ENCODE measurements around the gene CARD11. TPM values are rescaled to one million over a fixed set of nuclear protein-coding genes. Genes with fewer than 3 reads are reported as not detected.

CARD11 gene
- 1 to 10 TPM in 1 of 4 donors, under 1 TPM in 3; 0.26 to 2.0 (median 0.70) TPM for total RNA-seq

DNA sequence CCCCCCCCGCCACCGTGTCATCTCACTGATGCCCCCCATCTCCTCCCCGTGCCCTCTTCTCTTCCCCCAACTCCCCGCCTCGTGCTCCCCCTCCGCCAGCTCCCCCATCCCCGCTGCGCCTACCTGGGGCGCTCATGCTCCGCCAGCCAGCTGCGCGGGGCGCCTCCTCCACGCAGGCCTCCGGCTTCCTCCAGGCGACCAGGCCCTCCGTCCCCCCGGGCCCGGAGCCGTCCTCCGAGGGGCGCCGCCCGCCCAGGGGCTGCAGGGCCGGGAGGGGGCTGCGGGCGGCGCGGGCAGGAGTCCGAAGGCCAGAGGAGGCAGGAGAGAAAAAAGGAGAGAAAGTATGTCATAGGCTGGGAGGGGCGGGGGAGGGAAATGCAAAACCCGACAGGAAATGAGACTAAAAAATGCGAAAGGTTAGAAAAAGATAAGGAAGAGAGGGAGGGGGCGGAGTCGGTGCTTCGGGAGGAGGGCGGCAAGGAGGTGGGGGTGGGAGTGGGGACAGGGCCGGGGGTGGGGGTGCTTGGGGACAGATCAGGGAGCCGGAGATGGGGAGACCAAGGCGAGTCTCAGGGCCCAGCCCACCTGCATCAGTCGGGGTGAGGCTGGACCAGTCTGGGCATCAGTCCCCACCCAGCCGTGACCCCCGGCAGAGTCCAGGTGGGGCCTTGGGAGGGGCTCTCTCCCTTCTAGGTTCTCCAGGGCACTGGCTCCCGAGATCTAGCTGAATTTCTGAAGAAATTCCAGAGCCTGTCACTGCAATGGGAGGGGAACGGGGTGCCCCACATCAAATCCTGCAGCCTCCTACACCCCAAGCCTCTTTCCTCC is at the start of gene CARD11:
Gene CARD11, minus strand, starts transcription at position 324 of the 828 bp plus-strand sequence. CDS start 85,361 bp downstream, outside the sequence.
- DNase-seq (ENCODE audit: extremely low spot score), result no peak
- Histone ChIP-seq H3K27ac (replicated peaks in 1 of 4) (no peak within 1 kb of the TSS), H3K4me1 (peaks cover 0 to 9% (median 6%) of the 10 kb centered on the region in 4 donors), H3K4me3 (peak within 1 kb of the TSS in 3 of 4 donors; percentile 32 to 37 (median 33)), H3K36me3 (no peaks in the 10 kb centered on the region), H3K9me3 (no peaks in the 10 kb centered on the region), H3K27me3 (peaks cover 0 to 46% (median 13%) of the 10 kb centered on the region in 4 donors)
- 8% methylated on average over 33 of the region's 45 CpGs for WGBS
- no peak for TF ChIP-seq POLR2A (IDR thresholded peaks at IDR 0.05; ENCODE audit: low read depth)
- intact Hi-C loops (cut with DNase I), result no loop called here

DNA sequence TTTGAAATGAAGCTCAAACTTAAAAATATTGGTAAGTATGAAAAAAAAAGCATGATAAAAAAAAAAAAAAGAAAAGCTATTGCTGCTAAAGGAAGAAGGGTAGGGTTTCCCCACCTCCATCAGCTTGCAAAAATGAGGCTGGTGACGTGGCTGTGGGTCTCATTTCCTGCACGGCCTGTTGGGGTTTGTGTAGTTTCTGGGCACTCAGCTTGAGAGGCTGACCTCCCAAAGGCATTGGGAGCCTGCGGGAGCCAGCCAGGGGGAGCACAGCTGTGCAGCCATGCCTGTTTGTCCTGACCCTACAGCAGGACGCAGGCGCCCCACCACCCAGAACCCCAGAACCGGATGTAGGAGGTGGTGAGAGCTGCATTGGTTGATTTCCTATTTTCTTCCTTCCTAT is 48.8 kb upstream of the CARD11 start:
- WGBS, result 53% methylated on average over 6 of the region's 6 CpGs
- TF ChIP-seq POLR2A (IDR thresholded peaks at IDR 0.05; ENCODE audit: low read depth) (no peak), EP300 (IDR thresholded peaks at IDR 0.05) (no peak), POLR2AphosphoS5 (IDR thresholded peaks at IDR 0.05) (no peak)
- TF ChIP-seq, protein P1, sequence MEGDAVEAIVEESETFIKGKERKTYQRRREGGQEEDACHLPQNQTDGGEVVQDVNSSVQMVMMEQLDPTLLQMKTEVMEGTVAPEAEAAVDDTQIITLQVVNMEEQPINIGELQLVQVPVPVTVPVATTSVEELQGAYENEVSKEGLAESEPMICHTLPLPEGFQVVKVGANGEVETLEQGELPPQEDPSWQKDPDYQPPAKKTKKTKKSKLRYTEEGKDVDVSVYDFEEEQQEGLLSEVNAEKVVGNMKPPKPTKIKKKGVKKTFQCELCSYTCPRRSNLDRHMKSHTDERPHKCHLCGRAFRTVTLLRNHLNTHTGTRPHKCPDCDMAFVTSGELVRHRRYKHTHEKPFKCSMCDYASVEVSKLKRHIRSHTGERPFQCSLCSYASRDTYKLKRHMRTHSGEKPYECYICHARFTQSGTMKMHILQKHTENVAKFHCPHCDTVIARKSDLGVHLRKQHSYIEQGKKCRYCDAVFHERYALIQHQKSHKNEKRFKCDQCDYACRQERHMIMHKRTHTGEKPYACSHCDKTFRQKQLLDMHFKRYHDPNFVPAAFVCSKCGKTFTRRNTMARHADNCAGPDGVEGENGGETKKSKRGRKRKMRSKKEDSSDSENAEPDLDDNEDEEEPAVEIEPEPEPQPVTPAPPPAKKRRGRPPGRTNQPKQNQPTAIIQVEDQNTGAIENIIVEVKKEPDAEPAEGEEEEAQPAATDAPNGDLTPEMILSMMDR (IDR thresholded peaks at IDR 0.05), result no peak
- Histone ChIP-seq H3K36me3 (no peaks in the 10 kb centered on the region), H3K27ac (replicated peaks in 1 of 4) (no peak overlapping the region), H3K4me3 (no peak overlapping the region), H3K27me3 (peaks cover 0 to 8% (median 0%) of the 10 kb centered on the region in 4 donors), H3K9me3 (no peaks in the 10 kb centered on the region), H3K4me1 (no peaks in the 10 kb centered on the region)
- intact Hi-C loops (cut with DNase I), result no loop called here
- DNase-seq (ENCODE audit: extremely low spot score), result no peak

DNA sequence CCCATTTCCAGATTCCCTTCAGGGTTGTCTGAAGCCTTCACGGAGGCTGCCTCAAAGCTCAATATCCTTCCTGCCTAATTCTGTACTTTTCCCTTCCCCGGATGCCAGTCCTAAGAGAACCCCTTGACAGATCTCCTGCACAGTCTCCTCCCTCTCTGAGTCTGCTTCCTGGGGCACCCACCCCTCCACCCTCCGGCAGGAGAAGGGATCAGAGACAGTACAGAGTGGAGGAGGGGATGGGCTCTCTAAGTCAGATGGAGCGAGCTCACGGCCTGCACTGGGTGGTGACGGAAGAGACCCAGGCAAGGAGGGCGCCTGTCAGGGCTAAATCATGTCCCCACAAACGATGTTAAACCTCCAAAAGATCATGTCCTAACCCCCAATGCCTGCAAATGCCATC is 48.0 kb upstream of the CARD11 start:
- intact Hi-C loops (cut with DNase I), result no loop called here
- no peak for TF ChIP-seq POLR2A (IDR thresholded peaks at IDR 0.05; ENCODE audit: low read depth)
- no peak for TF ChIP-seq EP300 (IDR thresholded peaks at IDR 0.05)
- no peak for TF ChIP-seq POLR2AphosphoS5 (IDR thresholded peaks at IDR 0.05)
- TF ChIP-seq, protein P1 (IDR thresholded peaks at IDR 0.05), result no peak
- no peaks in the 10 kb centered on the region for H3K4me1 ChIP-seq

DNA sequence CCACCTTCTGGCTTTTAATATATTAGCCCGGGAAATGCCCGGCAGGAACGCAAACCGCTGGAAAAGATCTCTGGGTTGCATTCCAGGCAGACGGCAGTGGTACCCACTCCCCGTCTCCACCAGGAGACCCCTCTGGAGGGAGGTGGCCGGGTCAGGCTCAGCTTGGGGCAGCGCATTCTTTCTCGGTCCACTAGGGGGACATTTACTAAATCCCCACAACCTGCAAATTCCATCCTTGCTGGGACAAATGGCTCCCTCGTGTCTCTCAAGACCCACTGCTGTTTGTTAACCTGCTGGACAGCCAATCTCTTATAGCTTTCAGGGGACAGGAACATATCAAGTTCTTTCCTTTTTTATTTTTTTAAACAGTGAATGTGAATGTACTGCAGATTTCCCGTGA is 45.8 kb upstream of the CARD11 start:
- H3K27ac ChIP-seq (replicated peaks in 1 of 4), result no peak overlapping the region
- no peaks in the 10 kb centered on the region for H3K36me3 ChIP-seq
- 57% methylated on average over 11 of the region's 11 CpGs for WGBS
- TF ChIP-seq, protein P1 (IDR thresholded peaks at IDR 0.05), result peak in 1 of 3 experiments; percentile 38
- no peak for TF ChIP-seq POLR2AphosphoS5 (IDR thresholded peaks at IDR 0.05)
- peaks cover 0 to 5% (median 0%) of the 10 kb centered on the region in 4 donors for H3K9me3 ChIP-seq
- H3K4me3 ChIP-seq, result no peak overlapping the region
- H3K27me3 ChIP-seq, result peaks cover 0 to 23% (median 0%) of the 10 kb centered on the region in 4 donors
- intact Hi-C loops (cut with DNase I), result no loop called here
- no peaks in the 10 kb centered on the region for H3K4me1 ChIP-seq
- no peak for DNase-seq (ENCODE audit: extremely low spot score)

More for the DNA sequence above, 48.0 kb upstream of the CARD11 start:
- no peaks in the 10 kb centered on the region for H3K36me3 ChIP-seq
- H3K9me3 ChIP-seq, result no peaks in the 10 kb centered on the region
- WGBS, result 84% methylated on average over 8 of the region's 8 CpGs
- no peak overlapping the region for H3K27ac ChIP-seq (replicated peaks in 1 of 4)
- no peak overlapping the region for H3K4me3 ChIP-seq
- no peak for DNase-seq (ENCODE audit: extremely low spot score)
- peaks cover 0 to 12% (median 0%) of the 10 kb centered on the region in 4 donors for H3K27me3 ChIP-seq

DNA sequence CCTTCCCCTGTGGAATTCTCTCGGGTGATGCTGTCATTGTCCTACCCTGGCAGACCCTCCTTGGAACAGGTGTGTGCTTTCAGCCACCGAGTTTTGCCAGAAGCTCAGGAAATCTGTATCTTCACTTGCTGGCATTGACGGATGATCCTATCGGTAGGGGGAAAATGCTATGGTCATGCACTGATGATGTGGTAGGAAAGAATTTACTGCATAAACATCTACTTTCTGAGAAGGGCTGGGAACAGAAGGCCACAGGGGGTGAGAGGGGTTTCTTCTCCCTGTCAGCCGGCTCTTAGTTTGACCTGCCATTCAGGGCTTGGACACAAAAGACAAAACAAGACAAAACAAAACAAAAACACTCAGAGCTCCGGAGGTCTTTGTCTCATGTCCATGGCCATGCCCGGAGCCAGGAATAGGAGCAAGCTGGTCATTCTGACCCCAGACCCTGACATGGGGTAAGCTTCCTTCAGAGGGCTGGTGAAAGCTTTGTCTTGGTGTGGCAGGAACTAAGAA is 43.6 kb upstream of the CARD11 start:
- H3K4me1 ChIP-seq, result no peaks in the 10 kb centered on the region
- 13% methylated on average over 6 of the region's 7 CpGs for WGBS
- no peak overlapping the region for H3K4me3 ChIP-seq
- H3K36me3 ChIP-seq, result no peaks in the 10 kb centered on the region
- H3K27ac ChIP-seq (replicated peaks in 1 of 4), result no peak overlapping the region
- peaks cover 0 to 29% (median 0%) of the 10 kb centered on the region in 4 donors for H3K27me3 ChIP-seq
- no peak for DNase-seq (ENCODE audit: extremely low spot score)
- TF ChIP-seq EP300 (IDR thresholded peaks at IDR 0.05), result no peak
- TF ChIP-seq, protein P1 (IDR thresholded peaks at IDR 0.05), result no peak
- TF ChIP-seq POLR2AphosphoS5 (IDR thresholded peaks at IDR 0.05), result no peak
- TF ChIP-seq POLR2A (IDR thresholded peaks at IDR 0.05; ENCODE audit: low read depth), result no peak
- H3K9me3 ChIP-seq, result peaks cover 0 to 7% (median 0%) of the 10 kb centered on the region in 4 donors
- intact Hi-C loops (cut with DNase I), result no loop called here

Data from esophagus muscularis mucosa (tissue), 4 donors.